Mucosa of rectum (tissue), 2 donors: ENCODE measurements around the gene TRRAP.

ENCODE experiments used
- H3K27ac ChIP-seq, 2 donors: one replicate each; pipeline ENCODE4 v1.7.0; 2013; ENCODE audit warnings: inconsistent platforms in 2 of 2, low read depth in 2 of 2, low read length in 2 of 2
- H3K27me3 ChIP-seq, 2 donors: one replicate each; pipeline ENCODE4 v1.7.0; 2013; ENCODE audit warnings: low read length in 2 of 2; ENCODE audit not compliant: control insufficient read depth in 2 of 2, insufficient read depth in 2 of 2
- H3K36me3 ChIP-seq, 2 donors: one replicate each; pipeline ENCODE4 v1.7.0; 2013; ENCODE audit warnings: low read length in 2 of 2; ENCODE audit not compliant: control insufficient read depth in 2 of 2, insufficient read depth in 2 of 2
- H3K4me1 ChIP-seq, 2 donors: one replicate each; pipeline ENCODE4 v1.7.0; 2013; ENCODE audit warnings: low read length in 2 of 2, mild to moderate bottlenecking in 1 of 2; ENCODE audit not compliant: control insufficient read depth in 2 of 2, insufficient read depth in 2 of 2
- H3K4me3 ChIP-seq, 2 donors: one replicate each; pipeline ENCODE4 v1.7.0; 2013; ENCODE audit warnings: low read length in 2 of 2
- H3K9ac ChIP-seq, 2 donors: one replicate each; pipeline ENCODE4 v1.7.0; 2013; ENCODE audit warnings: low read length in 2 of 2, low read depth in 1 of 2, mild to moderate bottlenecking in 1 of 2
- H3K9me3 ChIP-seq, 2 donors: one replicate each; pipeline ENCODE4 v1.7.0; 2013; ENCODE audit warnings: low read length in 2 of 2; ENCODE audit not compliant: control insufficient read depth in 2 of 2
- donor health status: healthy.
- donor health status: Normal muscosa, but diverticular disease.

Gene TRRAP

GRCh38 chr7:99061001-99061776, 182.9 kb downstream of the TRRAP start:
- Histone ChIP-seq H3K27me3 (no peaks in the 10 kb centered on the region), H3K4me1 (no peaks in the 10 kb centered on the region), H3K36me3 (peaks cover 5 to 11% of the 10 kb centered on the region in 2 donors), H3K9me3 (no peaks in the 10 kb centered on the region), H3K27ac (no peak overlapping the region), H3K4me3 (no peak overlapping the region), H3K9ac (no peak overlapping the region)
